Measurements from ENCODE around the gene IQGAP2.
"Not testable (repeated sequence)": the region's sequence is repeated elsewhere in the genome, so short reads cannot be mapped to it uniquely, and the experiment has no call there.

Gene IQGAP2

GRCh38 chr5:76402886-76403765 is at the start of gene IQGAP2:
TSS of gene IQGAP2 (plus strand) at chr5:76403285. CDS start at chr5:76403546, 261 bp downstream.
- peak; percentile 70 to 75 for DNase-seq (ENCODE audit: low read depth in 1 of 2, low spot score in 1 of 2)

GRCh38 chr5:76356887-76357286 is 46.2 kb upstream of the IQGAP2 start:
- no peak for DNase-seq (ENCODE audit: low read depth in 1 of 2, low spot score in 1 of 2)

GRCh38 chr5:76363352-76364225 is 39.5 kb upstream of the IQGAP2 start:
- DNase-seq (ENCODE audit: low read depth in 1 of 2, low spot score in 1 of 2): no peak

GRCh38 chr5:76364226-76364589 is 38.9 kb upstream of the IQGAP2 start:
- DNase-seq (ENCODE audit: low read depth in 1 of 2, low spot score in 1 of 2): no peak

GRCh38 chr5:76365561-76365960 is 37.5 kb upstream of the IQGAP2 start:
- no peak for DNase-seq (ENCODE audit: low read depth in 1 of 2, low spot score in 1 of 2)

GRCh38 chr5:76366596-76366995 is 36.5 kb upstream of the IQGAP2 start:
- no peak for DNase-seq (ENCODE audit: low read depth in 1 of 2, low spot score in 1 of 2)

DNA sequence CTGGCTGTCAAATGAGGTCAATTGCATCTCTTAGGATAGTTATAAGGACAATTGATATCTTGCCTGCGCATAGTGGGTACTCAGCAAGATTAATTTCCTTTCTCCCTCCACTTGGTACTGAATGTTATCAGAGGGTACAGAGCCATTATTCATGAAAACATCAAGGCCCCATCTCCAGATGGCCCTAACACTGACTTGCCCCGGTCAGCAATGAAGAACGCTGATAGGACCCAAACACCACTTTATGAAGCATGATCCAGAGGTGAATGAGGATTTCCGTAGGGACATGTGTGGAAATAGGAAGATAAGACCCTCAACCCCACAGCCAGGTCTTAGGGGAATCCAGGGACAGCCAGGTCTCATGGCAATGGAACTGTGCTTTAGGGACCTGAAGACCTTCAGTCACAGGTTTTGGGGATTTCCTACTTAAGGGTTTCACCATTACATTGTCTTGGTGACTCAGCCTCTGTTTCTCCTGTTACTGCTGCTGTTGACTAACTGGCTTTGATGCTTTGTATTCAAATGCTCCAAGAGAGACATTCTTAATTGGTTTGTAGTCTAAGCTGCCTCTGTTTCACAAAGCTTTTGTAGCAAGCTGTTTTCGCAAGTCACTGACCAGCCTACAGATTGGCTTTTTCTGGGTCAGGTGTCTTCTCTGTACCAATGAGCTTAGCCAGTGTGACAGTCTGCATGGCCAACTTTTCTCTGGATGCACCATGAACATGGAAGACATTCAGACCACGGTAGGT is 35.3 kb upstream of the IQGAP2 start:
- no peak for DNase-seq (ENCODE audit: low read depth in 1 of 2, low spot score in 1 of 2)

GRCh38 chr5:76368941-76369340 is 34.1 kb upstream of the IQGAP2 start:
- DNase-seq (ENCODE audit: low read depth in 1 of 2, low spot score in 1 of 2): no peak

GRCh38 chr5:76369668-76370067 is 33.4 kb upstream of the IQGAP2 start:
- DNase-seq (ENCODE audit: low read depth in 1 of 2, low spot score in 1 of 2): not testable (repeated sequence)

- DNase-seq (ENCODE audit: low read depth in 1 of 2, low spot score in 1 of 2): no peak
Measured at GRCh38 chr5:76371960-76372322, 31.1 kb upstream of the IQGAP2 start.

DNA sequence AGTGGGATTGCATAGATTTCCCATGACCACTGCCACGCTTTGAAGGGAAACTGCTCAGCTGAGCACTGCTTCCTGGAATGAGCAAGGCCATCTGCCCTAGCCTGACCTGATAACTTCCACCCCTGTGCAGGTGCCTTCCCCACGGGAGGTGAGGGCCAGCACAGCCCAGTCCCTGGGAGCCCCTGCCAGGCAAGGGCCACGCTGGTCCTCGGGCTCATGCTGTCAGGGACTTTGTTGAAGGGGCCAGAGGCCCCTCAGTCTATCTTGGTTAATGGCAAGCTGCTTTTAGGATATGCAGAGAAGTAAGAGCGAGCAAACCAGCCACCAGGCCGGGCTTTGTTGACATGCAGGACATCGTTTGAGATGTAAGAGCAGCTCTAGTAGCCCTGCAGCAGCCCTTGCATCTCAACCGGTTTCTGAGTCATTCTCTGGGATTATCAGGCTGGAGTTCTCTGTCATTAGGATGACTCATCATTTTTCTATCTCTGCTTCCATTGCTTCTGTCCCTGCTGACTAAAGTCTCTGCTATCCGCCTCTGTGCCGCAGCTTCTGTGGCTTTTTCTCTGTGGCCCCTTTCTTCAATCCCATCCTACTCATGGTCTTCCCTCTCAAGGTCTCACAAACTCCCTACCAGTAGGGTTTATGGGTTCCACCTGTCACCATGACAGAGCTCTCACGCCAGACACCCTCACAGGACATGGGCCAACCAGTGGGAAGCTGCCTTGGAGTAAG is 30.6 kb upstream of the IQGAP2 start:
- DNase-seq (ENCODE audit: low read depth in 1 of 2, low spot score in 1 of 2): no peak

DNA sequence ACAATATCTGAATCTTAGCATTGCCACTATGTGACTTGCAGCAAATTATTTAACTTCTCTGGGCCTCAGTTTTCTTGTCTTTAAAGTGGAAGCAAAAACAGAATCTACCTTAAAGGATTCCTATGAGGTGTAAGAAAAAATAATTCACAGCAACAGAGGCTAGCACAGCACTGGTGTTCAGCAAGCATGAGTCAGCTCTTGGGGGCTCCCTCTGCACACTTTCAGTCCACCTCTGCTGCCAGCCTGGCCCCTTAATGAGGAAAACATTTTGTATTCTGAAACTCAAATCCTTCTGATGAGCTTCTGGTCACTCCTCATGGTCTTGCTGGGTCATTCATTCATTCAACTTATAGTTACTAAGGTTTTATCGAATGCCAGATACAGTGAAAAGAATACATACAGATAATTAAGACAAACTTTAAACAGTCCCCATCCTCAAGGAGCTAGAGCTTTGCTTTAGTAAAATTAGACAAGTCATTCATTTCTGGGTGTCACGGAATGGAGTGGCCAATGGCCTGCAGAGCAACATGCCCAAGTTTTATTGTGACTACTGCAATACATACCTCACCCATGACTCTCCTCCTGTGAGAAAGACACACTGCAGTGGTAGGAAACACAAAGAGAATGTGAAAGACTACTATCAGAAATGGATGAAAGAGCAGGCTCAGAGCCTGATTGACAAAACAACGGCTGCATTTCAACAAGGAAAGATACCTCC is 26.8 kb upstream of the IQGAP2 start:
- DNase-seq (ENCODE audit: low read depth in 1 of 2, low spot score in 1 of 2): no peak

GRCh38 chr5:76376866-76377230 is 26.2 kb upstream of the IQGAP2 start:
- no peak for DNase-seq (ENCODE audit: low read depth in 1 of 2, low spot score in 1 of 2)

DNA sequence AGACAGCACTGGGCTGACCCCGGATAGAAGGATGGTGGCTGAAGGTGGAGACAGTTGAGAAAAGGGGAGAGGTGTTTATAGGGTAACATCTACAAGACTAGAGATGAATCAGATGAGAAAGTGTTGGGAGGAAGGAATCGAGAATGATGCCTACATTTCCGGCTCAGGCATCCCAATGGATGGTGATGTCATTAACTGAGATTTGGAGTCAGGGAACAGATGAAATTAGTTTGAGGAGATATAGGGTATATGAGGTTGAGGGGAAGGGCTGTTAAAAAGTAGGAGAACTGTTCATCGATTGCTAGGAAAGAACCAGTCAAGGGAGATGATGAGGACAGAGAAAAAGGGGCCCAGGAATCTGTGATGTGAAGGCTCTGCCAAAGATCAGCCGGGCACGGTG is 24.7 kb upstream of the IQGAP2 start:
- no peak for DNase-seq (ENCODE audit: low read depth in 1 of 2, low spot score in 1 of 2)

- no peak for DNase-seq (ENCODE audit: low read depth in 1 of 2, low spot score in 1 of 2)
Measured at GRCh38 chr5:76379316-76379715, 23.8 kb upstream of the IQGAP2 start.

DNA sequence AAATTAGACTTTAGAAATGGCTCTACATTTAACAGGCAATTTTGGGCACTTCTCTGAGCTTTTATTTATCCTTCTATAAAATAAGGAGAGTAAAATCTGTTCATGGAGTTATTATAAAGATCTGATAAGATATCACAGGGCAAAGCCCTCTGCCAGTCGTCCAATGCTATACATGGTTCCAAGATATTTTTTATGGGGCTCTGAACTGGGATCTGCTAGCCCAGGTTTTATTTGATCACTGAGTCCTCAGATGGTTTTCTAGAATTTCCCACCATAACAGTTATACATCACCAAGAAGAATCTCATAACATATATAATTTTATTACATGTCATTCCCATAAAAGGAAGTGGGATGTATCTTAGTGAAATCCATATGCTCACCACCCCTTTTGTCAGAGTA is 23.2 kb upstream of the IQGAP2 start:
- no peak for DNase-seq (ENCODE audit: low read depth in 1 of 2, low spot score in 1 of 2)

- DNase-seq (ENCODE audit: low read depth in 1 of 2, low spot score in 1 of 2): no peak
Measured at GRCh38 chr5:76380346-76381066, 22.6 kb upstream of the IQGAP2 start.

DNA sequence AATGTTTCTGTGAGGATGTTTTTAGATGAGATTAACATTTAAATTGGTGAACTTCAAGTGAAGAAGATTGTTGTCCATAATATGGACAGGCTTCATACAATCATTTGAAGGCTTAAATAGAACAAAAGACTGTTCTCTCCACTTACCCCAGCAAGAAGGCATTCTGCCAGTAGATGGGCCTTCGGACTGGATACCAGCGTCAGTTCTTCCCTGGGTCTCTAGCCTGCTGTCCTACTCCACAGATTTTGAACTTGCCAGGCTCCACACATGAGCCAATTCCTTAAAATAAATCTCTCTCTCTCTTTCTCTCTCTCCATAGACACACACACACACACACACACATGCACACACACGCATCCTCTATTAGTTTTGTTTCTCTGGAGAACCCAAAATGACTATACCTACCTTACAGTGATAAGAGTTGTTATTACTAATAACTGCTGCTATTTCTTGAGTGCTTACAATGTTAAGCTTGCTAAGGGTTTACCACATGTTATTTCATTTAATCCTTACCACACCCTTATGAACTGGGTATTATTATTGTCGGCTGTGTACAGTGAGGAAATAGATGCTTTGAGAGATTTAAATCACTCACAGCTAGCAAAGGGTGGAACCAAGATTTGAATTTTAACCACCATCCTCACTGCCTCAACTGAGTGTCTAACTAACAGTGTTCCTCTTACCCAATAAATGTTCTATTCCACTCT is 19.8 kb upstream of the IQGAP2 start:
- DNase-seq (ENCODE audit: low read depth in 1 of 2, low spot score in 1 of 2): no peak

DNA sequence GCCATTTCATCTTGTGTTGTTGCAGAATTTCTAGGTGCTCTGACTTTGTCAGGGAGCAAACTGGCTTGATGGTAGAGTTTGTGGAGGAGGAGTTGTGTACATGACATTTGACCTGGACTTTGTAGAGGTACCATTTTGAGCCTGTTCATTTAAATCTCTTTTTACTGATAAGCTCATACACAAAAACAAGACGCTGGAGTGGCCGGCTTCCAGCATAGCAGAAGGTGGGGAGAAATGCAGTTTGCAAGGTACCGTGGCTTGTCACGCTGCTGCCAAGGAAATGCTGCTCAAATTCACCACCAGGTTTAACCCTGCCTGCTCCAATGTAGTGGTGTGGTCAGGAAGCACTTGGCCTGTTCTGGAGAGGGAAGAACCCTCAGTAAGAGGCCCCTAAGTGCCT is 18.9 kb upstream of the IQGAP2 start:
- DNase-seq (ENCODE audit: low read depth in 1 of 2, low spot score in 1 of 2): no peak
